Muscle layer of duodenum (tissue), 2 donors: ENCODE measurements around the gene RNASE11.

Experiments used
- H3K27ac ChIP-seq: one replicate; pipeline ENCODE4 v1.7.0; 2013; ENCODE audit warnings: mild to moderate bottlenecking, low read length
- H3K27me3 ChIP-seq: one replicate; pipeline ENCODE4 v1.7.0; 2013; ENCODE audit warnings: low read depth, mild to moderate bottlenecking, control low read depth, low read length
- H3K36me3 ChIP-seq, 2 donors: one replicate each; pipeline ENCODE4 v1.7.0; 2013; ENCODE audit warnings: low read length in 2 of 2, control low read depth in 1 of 2, mild to moderate bottlenecking in 1 of 2; ENCODE audit not compliant: insufficient read depth in 2 of 2, control insufficient read depth in 1 of 2
- H3K4me1 ChIP-seq, 2 donors: one replicate each; pipeline ENCODE4 v1.7.0; 2013; ENCODE audit warnings: low read length in 2 of 2, mild to moderate bottlenecking in 2 of 2, control low read depth in 1 of 2, moderate library complexity in 1 of 2; ENCODE audit not compliant: insufficient read depth in 2 of 2, control insufficient read depth in 1 of 2
- H3K4me3 ChIP-seq, 2 donors: one replicate each; pipeline ENCODE4 v1.7.0; 2013; ENCODE audit warnings: low read length in 2 of 2, low read depth in 1 of 2, mild to moderate bottlenecking in 1 of 2
- H3K9me3 ChIP-seq, 2 donors: one replicate each; pipeline ENCODE4 v1.7.0; 2013; ENCODE audit warnings: low read length in 2 of 2, control low read depth in 1 of 2, mild to moderate bottlenecking in 1 of 2; ENCODE audit not compliant: control insufficient read depth in 1 of 2
- donor health status: healthy.

Gene RNASE11

DNA sequence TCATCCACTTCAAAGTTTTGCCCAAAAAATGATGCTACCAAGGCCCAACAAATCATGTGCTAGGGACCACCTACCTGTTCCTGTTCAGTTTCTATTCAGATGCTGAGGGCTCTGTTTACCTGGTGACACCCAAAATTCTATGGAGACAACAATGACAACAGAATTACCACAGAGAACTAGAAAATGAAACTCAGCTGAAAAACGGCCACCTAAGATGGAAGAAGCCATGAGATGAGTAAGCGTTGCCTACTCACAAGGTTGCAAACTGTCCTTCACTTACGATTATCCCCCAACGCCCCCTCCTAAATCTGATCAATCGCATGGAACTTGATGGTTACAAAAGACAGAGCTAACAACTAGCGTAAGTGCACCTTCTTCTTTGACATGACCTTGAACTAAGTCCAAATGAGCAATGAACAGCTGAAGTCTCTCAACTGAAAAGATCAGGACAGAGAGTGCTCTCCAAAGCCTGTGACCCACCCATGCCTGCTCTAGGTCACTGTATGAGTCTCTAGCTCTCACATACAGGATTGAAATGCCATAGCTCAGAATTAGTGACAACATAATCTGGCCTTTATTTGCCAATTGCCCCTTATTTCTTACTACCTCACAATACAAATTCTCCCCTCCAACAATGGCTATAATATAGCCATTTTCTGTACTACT is at the start of gene RNASE11:
TSS of gene RNASE11 (minus strand) at position 513 of the 666 bp plus-strand sequence.
- Histone ChIP-seq H3K36me3 (no peaks in the 10 kb centered on the region), H3K9me3 (no peaks in the 10 kb centered on the region), H3K4me3 (no peak within 1 kb of the TSS), H3K27ac (no peak within 1 kb of the TSS), H3K27me3 (peaks cover 5% of the 10 kb centered on the region), H3K4me1 (no peaks in the 10 kb centered on the region)

GRCh38 chr14:20632831-20633691 is 45.3 kb upstream of the RNASE11 start:
- Histone ChIP-seq H3K36me3 (no peaks in the 10 kb centered on the region), H3K4me3 (peak overlapping the region; percentile 40 to 58), H3K4me1 (peaks cover 0 to 30% of the 10 kb centered on the region in 2 donors), H3K27ac (no peak overlapping the region), H3K27me3 (peaks cover 8% of the 10 kb centered on the region), H3K9me3 (no peaks in the 10 kb centered on the region)

- no peaks in the 10 kb centered on the region for H3K36me3 ChIP-seq
- no peaks in the 10 kb centered on the region for H3K9me3 ChIP-seq
- H3K4me1 ChIP-seq = peaks cover 0 to 30% of the 10 kb centered on the region in 2 donors
- H3K27me3 ChIP-seq = peaks cover 8% of the 10 kb centered on the region
- no peak overlapping the region for H3K27ac ChIP-seq
- peak overlapping the region; percentile 40 to 58 for H3K4me3 ChIP-seq
Observed at GRCh38 chr14:20632448-20632830, 44.6 kb upstream of the RNASE11 start.

DNA sequence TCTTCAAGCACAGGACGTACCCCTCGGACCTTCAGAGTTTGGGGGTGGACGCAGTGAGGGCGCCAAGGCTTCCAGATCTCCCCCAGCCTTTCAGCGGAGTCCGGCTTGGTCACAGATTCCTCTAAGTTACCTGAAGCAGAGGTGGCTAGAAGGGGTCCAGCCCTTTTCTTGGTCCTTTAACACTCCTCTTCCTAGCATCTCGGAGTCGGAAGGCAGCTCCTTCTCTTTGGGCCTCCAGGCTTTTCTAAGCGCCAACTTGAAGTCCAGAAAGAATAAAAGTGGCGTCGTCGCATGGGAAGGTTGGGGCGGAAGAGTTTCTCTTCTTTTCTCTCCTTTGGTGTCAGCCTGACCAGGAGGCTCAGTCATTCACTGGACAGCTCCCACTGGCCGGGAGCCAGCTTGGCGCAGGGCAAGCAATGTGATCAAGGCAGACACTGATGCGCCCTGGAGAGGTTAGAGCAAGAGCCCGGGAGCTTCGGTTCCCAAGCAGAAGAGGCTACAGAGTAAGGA is 44.1 kb upstream of the RNASE11 start:
- H3K36me3 ChIP-seq = no peaks in the 10 kb centered on the region
- no peaks in the 10 kb centered on the region for H3K9me3 ChIP-seq
- peaks cover 0 to 30% of the 10 kb centered on the region in 2 donors for H3K4me1 ChIP-seq
- no peak overlapping the region for H3K27ac ChIP-seq
- peak overlapping the region; percentile 40 to 58 for H3K4me3 ChIP-seq
- H3K27me3 ChIP-seq = peaks cover 8% of the 10 kb centered on the region

GRCh38 chr14:20631023-20631879 is 43.5 kb upstream of the RNASE11 start:
- Histone ChIP-seq H3K36me3 (no peaks in the 10 kb centered on the region), H3K27ac (no peak overlapping the region), H3K9me3 (no peaks in the 10 kb centered on the region), H3K4me3 (peak overlapping the region; percentile 54 to 58), H3K4me1 (peaks cover 0 to 33% of the 10 kb centered on the region in 2 donors), H3K27me3 (peaks cover 10% of the 10 kb centered on the region)

DNA sequence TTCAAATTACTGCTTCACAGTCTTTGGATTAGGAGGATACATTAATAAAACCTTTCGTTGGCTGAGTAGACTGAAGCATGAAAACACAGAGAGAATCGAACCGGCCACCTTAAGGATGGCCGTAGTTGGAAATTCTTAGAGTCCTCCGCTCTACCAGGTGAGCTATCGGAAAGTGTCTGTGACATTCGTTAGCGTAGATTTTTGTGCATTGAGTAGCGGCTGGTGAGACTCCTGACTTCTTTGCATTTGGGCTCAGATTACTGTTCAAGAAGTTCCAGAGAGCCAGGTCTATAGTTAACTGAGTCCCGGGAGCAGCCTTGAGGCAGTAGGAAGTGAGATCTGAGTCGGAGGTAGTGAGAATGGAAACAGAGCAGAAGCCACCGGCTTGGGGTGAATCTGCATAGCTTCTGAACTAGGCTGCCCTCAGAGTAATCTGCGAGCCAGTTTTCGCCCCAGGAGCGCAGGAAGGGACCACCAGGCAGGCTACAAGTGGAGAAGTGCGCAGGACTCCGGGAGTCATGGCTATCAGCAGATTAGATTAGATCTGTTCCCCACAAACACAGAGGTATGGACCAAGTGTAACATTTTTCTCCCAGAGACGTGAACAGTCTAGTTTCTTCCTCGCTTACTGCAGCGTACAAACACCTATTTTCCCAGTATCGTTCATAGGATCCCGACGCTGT is 42.7 kb upstream of the RNASE11 start:
- Histone ChIP-seq H3K9me3 (no peaks in the 10 kb centered on the region), H3K4me1 (peaks cover 0 to 41% of the 10 kb centered on the region in 2 donors), H3K27me3 (peaks cover 11% of the 10 kb centered on the region), H3K4me3 (peak overlapping the region; percentile 31 to 54), H3K27ac (no peak overlapping the region), H3K36me3 (no peaks in the 10 kb centered on the region)

GRCh38 chr14:20628063-20628854 is 40.5 kb upstream of the RNASE11 start:
- Histone ChIP-seq H3K4me3 (no peak overlapping the region), H3K27me3 (peaks cover 8% of the 10 kb centered on the region), H3K4me1 (peaks cover 0 to 43% of the 10 kb centered on the region in 2 donors), H3K27ac (no peak overlapping the region), H3K9me3 (no peaks in the 10 kb centered on the region), H3K36me3 (no peaks in the 10 kb centered on the region)

DNA sequence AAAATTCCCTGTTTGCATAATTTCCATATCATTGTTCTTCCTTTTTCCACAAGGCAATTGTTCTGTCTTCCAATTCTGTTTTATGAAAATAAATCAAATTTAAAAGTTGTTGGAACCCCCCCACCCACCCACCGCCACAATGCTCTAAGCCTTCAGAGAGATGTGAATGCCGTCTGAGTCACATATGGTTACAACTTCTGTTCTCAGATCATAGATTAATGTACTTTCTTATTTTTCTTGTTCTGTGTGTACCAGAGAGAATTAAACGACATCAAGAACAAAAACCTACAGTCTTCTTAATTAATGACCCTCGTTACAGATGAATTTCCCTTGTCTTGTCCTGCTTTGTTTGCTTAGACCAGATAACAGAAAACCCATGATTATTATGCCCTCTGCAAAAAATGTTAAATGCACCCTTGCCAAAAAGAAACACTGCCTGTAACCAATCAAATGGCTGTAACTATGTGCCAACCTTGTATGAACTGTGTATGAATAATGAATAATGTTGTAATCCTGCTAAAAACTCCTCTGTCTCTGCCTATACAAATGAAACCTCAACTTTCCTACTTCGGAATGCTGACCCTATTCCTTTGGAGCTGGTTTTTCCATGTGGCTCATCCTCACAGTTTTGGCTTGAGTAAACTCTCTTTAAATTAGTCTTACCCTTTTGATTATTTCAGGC is 39.7 kb upstream of the RNASE11 start:
- Histone ChIP-seq H3K27me3 (peaks cover 8% of the 10 kb centered on the region), H3K27ac (no peak overlapping the region), H3K4me3 (no peak overlapping the region), H3K36me3 (no peaks in the 10 kb centered on the region), H3K4me1 (peaks cover 0 to 40% of the 10 kb centered on the region in 2 donors), H3K9me3 (no peaks in the 10 kb centered on the region)

DNA sequence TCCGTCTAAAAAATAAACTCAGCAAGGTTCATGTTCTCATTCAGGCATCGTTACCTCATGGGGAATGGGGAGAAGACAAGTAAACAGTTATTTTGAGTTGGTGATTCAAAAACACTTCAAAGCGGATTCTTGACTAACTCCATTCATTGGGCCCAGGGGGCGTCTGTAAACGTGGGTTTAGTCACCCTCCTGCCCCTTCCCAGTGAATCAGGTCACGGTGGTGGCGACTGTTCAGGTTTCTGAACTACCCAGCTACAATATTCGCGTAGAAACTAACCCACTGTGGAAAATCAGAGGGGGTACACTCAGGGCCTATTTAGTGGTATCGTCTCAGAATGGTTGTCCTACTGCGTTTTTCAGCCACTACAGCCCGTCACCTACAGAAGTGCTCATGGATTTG is 38.5 kb upstream of the RNASE11 start:
- Histone ChIP-seq H3K9me3 (no peaks in the 10 kb centered on the region), H3K4me3 (peak overlapping the region in 1 of 2 donors; percentile 23), H3K27me3 (peaks cover 3% of the 10 kb centered on the region), H3K27ac (no peak overlapping the region), H3K36me3 (no peaks in the 10 kb centered on the region), H3K4me1 (peaks cover 0 to 30% of the 10 kb centered on the region in 2 donors)
